ENCODE data around the gene DEK.
A peak's percentile ranks its signal among the peaks of the same experiment; 100 is the strongest.
"Not testable (repeated sequence)": the region's sequence is repeated elsewhere in the genome, so short reads cannot be mapped to it uniquely, and the experiment has no call there.

The DEK gene

DNA sequence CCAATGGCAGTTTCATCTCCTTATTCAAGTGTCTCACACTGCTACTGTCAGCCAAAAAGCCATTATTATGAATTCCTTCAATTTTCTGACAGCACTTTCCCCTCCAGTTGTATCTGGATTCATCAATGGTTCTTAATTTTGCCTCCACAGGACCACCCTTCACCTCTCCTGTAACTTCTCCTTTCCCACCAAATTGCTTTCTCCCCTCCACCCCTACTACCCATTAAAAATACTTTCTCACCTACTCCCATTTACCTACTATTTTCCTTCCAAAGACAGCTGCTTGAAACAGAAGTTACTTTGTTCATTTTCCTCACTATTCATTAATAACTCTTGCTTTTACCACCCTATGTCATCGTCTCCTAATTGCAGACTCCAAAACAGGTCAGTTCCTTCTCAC lies 29.8 kb downstream of the DEK start:
- DNase-seq = no peak

DNA sequence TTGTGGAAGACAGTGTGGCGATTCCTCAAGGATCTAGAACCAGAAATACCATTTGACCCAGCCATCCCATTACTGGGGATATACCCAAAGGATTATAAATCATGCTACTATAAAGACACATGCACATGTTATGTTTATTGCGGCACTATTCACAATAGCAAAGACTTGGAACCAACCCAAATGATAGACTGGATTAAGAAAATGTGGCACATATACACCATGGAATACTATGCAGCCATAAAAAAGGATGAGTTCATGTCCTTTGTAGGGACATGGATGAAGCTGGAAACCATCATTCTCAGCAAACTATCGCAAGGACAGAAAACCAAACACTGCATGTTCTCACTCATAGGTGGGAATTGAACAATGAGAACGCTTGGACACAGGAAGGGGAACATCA lies 30.6 kb downstream of the DEK start:
- DNase-seq = not testable (repeated sequence)

DNA sequence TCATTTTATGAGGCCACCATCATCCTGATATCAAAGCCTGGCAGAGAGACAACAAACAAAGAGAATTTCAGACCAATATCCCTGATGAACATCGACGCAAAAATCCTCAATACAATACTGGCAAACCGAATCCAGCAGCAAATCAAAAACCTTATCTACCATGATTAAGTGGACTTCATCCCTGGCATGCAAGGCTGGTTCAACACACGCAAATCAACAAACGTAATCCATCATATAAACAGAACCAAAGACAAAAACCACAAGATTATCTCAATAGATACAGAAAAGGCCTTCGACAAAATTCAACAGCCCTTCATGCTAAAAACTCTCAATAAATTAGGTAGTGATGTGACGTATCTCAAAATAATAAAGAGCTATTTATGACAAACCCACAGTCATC lies 32.5 kb downstream of the DEK start:
- DNase-seq = not testable (repeated sequence)

DNA sequence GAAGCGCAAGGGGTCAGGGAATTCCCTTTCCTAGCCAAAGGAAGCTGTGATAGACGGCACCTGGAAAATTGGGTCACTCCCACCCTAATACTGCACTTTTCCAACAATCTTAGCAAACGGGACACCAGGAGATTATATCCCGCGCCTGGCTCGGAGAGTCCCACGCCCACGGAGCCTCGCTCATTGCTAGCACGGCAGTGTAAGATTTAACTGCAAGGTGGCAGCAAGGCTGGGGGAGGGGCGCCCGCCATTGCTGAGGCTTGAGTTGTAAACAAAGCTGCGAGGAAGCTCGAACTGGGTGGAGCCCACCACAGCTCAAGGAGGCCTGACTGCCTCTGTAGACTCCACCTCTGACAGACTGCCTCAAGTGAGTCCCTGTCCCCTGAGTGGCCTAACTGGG lies 35.7 kb downstream of the DEK start:
- not testable (repeated sequence) for DNase-seq

DNA sequence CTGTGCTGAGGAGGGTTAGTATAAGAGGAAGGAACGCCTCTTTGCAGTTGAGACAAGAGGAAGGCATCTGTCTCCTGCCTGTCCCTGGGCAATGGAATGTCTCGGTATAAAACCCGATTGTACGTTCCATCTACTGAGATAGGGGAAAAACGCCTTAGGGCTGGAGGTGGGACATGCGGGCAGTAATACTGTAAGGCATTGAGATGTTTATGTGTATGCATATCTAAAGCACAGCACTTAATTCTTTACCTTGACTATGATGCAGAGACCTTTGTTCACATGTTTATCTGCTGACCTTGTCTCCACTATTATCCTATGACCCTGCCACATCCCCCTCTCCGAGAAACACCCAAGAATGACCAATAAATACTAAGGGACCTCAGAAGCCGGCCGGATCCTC lies 37.2 kb downstream of the DEK start:
- not testable (repeated sequence) for DNase-seq

DNA sequence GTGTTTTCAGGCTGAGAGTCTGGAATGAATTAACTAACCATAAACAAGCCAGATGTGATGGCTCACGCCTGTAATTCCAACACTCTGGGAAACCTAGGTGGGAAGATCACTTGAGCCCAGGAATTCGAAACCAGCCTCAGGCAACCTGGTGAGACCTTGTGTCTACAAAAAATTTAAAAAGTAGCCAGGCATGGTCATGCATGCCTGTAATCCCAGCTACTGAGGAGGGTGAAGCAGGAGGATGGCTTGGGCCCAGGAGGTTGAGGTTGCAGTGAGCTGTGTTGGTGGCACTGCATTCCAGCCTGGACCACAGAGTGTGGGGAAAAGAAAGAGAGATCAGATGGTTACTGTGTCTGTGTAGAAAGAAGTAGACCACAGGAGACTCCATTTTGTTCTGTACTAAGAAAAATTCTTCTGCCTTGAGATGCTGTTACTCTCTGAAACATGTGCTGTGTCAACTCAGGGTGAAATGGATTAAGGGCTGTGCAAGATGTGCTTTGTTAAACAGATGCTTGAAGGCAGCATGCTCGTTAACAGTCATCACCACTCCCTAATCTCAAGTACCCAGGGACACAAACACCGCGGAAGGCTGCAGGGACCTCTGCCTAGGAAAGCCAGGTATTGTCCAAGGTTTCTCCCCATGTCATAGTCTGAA lies 37.8 kb downstream of the DEK start:
- DNase-seq = not testable (repeated sequence)

DNA sequence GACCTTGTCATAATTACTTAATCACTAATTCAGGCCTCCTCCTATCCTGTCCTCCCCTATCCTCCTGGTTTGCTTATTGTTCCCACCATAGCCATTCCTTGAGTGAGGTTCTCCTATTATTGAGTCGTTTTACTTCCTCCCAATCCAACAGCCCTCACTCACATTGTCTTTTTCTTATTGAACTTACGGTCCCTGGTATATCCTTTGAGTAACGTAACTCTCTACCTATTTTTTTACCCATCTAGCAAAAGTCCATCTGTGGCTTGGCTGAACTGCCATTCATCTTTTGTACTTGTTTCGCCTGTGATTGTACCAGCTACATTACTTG lies 43.1 kb downstream of the DEK start:
- DNase-seq = no peak

DNA sequence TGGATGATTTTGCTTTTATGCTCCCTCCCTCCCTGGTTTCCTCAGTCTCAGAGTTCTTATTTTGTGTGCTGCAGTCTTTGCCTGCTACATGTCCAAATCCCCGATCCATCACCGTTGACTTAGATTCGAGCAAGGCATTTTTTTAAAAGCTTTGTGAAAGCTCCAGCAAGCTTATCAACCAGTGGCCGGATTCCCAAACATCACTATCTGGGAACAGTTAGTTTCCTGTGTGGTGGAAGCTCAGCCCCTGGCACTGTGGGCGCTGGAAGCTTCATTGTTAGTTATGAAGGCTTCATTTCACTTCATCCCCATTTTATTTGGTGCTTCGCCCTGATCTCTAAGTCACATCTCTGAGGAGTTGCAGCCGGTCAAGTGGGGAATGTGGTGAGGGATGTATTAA lies 44.7 kb downstream of the DEK start:
- DNase-seq = no peak

DNA sequence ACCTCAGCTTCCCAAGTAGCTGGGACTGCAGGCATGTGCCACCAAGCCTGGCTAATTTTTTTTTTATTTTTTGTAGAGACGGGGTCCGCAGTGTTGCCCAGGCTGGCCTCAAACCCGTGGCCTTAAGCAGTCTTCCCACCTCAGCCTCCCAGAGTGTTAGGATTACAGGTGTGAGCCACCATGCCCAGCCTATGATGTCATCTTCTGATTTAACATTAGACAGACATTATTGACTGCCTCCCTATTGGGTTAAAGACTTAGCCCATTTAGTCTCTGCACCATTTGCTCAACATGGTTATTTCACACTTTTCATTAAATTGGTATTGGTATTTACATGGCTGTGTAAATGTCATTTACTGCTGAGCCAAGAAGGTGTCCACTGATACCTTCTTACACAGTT lies 46.1 kb downstream of the DEK start:
- no peak for DNase-seq

DNA sequence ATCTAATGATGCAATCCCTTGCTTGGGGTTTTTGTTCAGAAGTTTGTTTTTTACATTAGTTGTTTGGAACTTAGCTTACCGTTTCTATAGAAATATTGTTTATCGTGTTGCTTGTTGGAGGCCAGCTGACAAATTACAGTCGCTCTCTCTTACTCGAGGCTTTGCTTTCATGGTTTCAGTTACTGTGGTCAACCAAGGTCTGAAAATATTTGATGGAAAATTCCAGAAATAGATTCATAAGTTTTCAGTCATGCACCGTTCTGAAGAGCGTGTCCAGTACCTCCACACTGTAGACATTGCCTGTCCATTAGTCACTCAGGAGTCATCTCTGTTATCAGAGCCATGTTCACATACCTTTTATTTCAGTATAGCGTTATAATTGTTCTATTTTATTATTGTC lies 47.9 kb downstream of the DEK start:
- DNase-seq = no peak

DNA sequence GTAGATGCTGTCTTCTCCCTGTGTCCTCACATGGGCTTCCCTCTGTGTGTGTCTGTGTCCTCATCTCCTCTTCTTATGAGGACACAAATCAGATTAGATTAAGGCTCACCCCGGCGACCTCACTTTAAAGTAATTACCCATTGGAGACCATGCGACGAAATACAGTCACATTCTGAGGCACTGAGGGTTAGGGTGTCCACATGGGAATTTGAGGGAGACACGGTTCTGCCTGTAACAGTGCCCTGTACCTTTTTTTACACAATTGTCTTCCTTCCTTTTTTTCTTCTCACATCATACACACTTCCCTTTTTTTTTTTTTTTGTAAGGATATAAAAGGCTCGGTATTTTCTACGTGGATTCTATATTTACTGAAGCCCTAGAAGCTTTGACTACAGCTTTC lies 48.9 kb downstream of the DEK start:
- no peak for DNase-seq

DNA sequence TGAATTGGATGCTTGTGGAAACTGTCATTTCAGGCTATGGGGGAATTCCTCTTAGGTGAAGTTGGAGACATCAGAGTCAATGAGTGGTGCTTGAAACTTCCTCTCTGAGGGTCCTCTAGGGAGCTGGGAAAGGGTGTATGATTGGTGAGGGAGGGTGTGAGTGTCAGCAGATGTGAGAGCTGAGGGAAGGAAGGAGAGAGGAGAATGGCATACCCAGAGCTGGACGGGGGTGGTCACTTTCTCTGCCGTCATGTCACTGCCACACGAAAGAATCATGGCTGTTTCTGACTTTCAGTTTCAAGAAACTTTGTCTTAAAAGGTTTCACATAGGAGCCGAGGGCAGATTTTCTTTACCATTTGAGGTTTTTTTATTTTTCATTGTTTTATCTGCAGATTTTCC lies 50.3 kb downstream of the DEK start:
- DNase-seq = no peak

DNA sequence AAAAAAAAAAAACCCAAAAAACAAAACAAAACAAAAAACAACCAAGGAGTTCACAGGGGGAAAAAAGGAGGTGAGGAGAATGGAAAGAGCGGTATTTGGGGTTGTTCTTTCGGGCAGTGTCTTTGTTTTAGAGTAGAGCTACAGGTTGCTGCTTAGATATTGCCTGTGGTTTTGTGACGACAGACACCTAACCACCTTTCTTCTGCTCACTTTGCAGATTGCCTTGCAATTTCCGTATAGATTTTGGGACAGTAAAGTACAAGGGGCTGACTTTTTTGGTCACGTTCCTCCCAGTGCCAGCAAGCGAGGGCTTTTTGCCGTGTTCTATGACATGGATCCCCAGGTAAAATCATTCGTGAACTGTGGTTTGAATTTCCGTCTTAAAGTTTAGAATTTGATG lies 50.9 kb downstream of the DEK start:
- DNase-seq = no peak

DNA sequence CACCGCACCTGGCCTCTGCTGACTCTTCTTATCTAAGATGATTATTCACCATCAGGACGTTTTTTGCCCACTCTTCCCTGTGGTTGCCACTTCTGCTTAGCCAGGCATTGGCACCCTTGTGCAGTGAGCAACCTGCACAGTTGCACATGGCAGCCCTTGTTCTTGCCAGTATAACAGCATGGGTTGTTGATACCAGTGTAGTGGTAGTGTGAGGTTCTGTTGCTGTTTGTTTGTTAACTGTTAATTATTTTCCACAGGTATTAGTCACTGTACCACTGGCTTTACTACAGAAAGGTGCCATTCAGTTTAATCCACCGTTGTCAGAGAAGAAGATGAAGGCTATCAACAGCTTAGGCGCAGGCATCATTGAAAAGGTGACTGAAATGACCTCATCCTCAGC lies 52.1 kb downstream of the DEK start:
- DNase-seq = no peak

DNA sequence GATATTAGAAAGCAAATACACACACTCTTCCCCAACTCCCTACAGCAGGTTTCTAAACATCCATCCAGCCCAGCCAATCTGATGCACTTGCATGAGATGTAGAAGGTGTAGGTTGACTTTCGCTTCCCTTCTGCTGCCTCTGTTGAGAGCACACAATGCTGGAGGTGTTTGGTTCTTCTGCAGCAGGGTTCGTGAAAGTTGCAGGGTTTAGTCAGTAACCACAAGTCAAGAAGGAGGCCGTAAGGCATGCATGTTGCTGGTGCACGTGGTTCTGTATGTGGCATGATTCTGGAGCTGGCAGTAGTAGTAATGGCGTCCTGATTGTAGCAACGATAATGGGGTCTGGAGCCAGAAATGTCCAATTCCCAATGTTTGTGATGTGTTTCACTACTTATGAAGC lies 53.0 kb downstream of the DEK start:
- no peak for DNase-seq

DNA sequence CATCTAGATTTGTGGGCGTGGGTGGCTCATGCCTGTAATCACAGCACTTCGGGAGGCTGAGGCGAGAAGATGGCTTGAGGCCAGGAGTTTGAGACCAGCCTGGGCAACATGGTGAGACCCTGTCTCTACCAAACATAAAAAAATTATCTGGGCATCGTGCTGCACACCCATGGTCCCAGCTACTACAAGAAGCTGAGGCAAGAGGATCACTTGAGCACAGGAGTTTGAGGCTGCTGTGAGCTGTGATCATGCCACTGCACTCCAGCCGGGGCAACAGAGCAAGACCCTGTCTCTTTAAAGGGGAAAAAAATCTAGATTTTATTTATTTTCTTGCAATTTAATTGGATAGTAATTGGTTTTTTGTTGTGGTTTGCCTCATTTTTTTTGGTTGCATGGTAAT lies 53.6 kb downstream of the DEK start:
- DNase-seq = no peak

DNA sequence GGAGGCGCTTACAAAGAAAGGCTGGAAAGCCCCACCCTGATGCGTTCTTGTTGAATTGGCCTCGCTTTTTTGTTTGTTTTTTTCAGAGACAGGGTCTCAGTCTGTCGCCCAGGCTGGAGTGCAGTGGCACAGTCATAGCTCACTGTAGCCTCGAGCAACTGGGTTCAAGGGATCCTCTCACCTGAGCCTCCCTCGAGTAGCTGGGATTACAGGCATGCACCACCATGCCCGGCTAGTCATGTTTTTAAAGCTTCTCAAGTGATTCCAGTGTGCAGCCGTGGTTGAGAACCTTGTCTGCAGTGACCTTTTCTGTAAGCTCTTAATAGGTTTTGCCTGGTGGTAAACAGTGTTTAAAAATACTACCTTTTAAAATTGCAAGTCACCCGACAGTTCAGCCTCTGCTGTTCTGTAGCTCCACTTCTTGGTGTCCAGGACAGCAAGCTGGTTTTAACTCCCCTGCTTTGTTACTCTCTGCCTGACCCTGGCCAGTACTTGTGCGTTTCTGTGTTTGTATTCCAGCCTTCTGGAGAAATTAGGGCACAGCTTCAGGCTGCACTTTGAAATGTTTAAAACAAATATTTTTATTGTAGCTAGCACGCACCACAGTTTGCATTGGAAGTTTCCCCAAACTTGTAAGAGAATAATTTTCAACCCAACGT lies 54.7 kb downstream of the DEK start:
- DNase-seq = no peak

DNA sequence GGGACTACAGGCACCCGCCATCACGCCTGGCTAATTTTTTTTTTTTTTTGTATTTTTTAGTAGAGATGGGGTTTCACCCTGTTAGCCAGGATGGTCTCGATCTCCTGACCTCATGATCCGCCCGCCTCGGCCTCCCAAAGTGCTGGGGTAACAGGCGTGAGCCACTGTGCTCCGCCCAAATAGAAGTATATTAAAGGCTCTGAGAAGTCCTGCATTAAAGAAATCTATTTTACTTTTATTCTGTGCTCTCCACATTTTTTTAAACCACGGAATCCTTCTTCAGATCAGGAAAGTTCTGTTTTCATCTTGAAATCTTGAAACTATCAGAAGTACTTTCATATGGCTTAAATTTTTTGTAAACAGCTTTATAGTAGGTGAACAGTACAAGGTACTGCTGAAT lies 55.6 kb downstream of the DEK start:
- not testable (repeated sequence) for DNase-seq

DNA sequence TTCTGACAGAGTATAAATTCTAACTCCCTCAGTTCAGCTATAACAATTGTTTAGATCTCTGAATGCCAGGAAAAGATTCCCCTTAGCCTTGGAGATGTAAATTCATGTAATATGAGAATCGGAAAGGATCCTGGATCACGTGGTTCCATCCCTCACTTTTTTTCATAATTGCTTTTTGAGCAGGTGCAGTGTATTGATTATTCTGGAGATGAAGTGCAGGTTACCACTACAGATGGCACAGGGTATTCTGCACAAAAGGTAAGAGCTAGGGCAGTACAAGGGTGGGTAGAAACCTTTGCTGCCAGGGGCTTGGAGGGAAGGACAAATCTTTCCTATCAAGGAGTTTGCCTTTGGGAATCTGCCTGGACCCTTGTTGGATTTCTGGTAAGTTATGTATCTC lies 56.4 kb downstream of the DEK start:
- peak; percentile 93 for DNase-seq

DNA sequence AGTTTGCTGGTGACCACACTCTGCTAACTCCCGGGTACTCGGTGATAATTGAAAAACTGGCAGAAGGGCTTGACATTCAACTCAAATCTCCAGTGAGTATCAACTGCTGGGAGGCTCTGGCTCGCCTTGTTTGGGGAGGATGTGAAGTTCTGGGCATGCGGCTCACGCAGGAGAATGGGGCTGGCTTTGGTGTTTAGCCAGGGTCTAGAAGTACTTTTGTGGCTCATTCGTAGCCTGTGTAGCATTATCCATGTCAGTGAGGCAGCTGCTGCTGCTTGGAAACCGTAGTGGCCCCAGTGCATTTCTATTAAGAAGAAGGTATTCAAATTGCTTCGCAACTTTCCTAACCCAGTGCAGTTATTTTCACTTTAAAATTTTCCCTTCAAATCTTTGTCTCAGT lies 56.9 kb downstream of the DEK start:
- DNase-seq = peak; percentile 66

DNA sequence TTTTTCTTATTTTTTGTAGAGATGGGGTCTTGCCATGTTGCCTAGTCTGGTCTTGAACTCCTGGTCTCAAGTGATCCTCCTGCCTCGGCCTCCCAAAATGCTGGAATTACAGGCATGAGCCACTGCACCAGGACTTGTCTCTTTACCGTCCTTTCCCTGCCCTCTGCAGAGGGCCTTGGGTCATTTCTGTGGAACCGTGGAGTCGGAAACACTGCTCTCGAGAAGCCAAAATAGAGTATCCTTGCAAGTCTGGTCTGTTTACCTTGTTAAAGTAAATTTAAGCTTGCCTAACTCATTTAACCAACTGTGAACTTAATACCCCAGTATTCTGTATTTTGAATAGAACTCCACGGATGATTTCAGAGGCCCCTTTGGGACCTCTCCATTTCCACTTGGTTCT lies 57.7 kb downstream of the DEK start:
- no peak for DNase-seq

DNA sequence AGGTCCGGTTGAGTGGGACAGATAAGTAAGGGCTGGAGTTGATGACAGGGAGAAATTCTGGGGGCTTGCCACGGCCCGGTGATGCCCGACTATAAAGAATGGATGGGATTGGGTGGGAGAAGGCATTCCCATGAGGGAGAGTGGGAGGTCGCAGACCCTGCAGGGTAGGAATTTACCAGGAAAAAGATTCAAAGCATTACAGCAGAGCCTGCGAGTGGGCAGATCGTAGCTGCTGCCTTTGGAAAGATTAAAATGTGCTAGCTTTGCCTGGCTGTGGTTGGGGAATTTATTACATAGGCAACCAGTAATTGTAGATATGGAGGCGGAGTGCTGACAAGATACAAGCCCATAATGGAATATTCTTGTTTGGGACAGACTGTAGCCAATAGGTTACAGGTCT lies 59.6 kb downstream of the DEK start:
- DNase-seq = no peak

DNA sequence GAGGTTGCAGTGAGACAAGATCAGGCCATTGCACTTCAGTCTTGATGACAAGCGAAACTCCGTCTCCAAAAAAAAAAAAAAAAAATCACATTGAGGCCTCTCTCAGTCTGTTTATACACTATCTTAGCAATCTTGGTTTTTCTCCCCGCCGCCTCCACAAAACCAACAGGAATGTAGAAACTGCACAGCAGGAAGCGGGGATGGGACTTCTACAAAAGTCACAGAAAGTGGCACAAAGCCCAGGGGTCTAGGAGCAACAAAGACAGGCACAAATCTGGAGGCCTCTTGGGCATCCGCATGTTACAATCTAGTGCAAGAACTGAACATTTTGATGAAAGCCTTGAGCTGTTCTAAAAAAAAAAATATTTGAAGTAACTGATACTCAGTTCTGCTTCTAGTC lies 60.5 kb downstream of the DEK start:
- no peak for DNase-seq

DNA sequence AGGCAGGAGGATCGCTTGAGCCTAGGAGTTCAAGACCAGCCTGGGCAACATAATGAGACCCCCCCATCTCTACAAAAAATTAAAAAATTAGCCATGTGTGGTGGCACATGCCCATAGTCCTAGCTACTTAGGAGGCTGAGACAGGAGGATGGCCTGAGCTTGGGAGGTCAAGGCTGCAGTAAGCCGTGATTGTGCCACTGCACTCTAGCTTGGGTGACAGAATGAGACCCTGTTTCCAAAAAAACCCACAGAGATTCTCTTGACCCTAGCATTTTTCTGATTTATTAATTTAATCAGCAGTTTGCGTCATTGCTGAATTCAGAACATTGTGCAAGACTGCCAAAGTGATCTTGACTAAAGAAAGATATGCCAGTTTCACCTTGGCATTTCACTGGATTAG lies 72.3 kb downstream of the DEK start:
- no peak for DNase-seq

DNA sequence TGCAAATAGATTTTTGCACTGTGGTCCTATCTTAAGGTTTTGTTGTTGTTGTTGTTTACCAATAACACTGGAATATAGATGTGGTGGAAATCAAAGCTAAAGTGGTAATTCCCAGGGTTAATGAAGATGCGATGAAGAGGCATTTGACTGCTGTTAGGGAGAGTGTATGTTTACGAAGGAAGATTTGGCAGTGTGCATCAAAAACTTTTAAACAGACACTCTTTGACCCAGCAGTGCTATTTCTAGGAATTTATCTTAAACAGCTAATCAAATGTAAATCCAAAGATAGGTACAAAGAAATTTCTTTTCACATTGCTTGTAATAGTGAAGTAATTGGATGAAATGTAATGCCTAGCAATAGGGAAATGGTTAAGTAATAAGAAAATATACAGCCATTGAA lies 75.1 kb downstream of the DEK start:
- DNase-seq = no peak
